DMS153 treated with DMSO at 0.1 percent for 48 hours (cell line): ENCODE results near the gene SCAI.
"Not testable (repeated sequence)": the region's sequence is repeated elsewhere in the genome, so short reads cannot be mapped to it uniquely, and the experiment has no call there.

Source experiments
- DNase-seq: peaks from one replicate; lab custom pipeline; 2025; ENCODE audit not compliant: unreplicated experiment; lab: John Stamatoyannopoulos, UW

SCAI gene

DNA sequence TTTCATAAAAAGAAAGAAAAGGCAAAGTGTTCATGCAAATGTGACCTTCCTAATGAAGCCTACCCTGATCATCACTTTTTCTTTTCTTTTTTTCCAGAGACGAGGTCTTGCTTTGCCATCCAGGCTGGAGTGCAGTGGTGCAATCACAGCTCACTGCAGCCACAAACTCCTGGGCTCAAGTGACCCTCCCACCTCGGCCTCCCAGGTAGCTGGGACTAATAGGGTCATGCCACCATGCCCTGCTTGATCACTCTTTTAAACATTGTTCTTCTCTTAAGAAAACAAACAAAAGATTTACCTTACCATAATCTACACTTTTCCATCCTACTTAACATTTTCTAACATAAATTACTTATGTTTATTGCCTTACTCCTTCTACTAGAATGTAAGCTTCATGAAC is 193.9 kb downstream of the SCAI start:
- DNase-seq = no peak

DNA sequence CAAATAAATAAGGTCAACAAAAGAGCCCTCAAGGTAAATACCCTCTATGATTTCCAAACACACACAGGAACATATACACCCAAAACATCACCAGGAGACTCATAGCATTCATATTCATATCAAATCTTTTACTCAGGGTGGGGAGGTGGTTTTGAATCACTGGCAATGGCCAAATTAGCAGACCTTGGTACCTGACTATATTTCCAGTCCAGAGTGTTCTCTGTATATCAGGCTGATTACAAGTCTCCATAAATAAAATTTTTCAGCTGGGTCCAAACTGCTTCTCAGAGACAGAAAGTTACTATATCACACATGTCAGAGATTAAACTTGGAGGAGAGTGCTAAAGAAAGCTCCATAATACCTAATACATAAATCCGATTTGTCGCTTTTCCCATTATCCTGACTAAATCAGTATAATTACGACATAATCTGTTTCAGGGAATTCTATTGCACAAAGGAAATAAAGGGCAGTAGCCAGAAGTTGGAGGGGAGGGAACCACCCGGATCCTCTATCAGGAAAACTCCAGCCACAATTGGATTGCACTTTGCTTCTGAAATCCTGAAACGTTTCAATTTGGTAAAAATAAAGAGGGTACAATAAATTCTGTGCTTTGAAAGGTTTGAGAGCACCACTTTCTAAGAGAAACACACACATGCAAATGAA is 195.5 kb downstream of the SCAI start:
- no peak for DNase-seq

DNA sequence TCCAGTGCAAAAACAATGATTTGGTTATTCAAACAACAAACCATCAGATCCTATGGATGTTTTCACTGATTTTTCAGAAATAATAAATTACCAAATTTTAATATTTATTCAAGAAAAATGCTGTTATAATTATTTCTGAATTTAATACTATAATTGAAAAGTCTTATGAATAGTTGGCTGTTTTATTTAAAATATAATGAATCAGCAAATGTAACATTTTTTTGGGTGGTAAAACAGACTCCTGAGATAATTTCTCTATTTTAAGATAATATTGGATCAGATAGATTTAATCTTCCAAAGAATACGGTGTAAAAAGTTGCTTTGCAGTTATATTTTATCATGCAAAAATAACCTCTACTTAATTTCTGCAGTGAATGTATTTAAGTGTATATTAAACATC is 197.2 kb downstream of the SCAI start:
- no peak for DNase-seq

DNA sequence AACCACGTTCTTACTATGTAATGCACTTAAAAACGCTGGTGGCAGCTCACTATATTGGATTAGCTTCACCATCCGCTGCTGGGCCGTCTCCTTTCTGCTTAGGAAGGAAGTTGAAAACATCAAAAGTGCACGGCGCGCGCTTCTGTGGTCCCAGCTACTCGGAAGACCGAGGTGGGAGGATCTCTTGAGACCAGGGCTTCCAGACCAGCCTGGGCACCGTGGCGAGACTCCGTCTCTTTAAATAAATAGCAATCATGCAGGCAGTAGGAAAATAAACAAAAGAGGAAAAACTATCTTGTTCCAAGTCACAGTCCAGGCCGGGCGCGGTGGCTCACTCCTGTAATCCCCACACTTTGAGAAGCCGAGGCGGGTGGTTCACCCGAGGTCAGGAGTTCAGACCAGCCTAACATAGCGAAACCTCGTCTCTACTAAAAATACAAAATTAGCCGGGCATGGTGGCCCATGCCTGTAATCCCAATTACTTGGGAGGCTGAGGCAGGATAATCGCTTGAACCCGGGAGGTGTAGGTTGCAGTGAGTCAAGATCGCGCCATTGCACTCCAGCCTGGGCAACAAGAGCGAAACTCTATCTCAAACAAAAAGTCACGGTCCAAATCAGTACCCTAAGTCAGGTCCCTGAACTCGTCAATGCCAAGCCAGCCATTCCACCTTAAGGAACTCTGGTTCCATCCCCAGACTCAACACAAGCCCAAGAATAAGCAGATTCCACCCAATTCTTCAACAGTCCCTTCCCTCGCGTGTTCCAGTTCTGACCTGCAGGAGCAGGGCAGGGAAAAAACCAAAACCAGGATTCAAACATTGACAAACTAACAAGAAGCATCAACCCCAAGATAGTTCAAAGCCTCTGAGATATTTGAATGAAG is 201.4 kb downstream of the SCAI start:
- no peak for DNase-seq

DNA sequence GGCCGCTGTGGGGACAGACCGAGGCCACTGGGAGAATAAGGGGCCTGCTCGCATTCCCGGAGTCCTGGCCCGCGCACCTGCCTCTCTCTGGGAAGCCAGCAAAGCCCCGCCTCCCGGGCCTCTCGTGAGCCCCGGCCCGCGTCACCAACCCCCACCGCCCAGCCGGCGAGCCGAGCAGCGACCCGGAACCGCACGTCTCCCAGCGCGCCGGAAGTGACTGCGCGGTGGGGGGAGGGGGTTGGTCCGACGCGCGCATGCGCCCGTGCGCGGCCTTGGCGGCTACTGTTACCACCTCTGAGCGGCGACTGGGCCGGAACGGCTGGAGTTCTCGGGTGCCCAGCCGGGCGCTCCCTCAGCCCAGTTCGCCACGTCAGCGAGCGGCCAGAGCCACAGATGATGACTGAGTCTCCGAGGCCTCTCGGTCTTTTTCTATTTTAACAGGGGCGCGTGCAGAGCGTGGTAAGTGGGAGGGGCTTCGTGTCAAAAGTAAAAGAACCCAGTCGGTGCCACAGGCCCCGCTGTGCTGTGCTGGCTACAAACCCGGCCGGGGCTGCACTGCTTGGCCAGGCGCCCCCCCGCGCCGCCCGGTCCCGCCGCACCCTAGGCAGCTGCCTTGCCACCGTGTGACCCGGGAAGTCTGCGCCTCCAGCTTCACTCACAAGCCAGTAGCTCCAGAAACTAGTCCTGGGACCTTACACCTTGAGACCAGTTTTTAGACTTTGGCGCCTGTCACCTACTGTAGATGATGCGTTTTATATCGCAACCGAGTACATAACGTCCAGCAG is 202.2 kb downstream of the SCAI start, which contains the start of gene GOLGA1:
Gene GOLGA1 (minus strand): TSS at position 190 of the 785 bp plus-strand sequence. CDS start 2,372 bp downstream, outside the sequence.
- peak; percentile 85 for DNase-seq

DNA sequence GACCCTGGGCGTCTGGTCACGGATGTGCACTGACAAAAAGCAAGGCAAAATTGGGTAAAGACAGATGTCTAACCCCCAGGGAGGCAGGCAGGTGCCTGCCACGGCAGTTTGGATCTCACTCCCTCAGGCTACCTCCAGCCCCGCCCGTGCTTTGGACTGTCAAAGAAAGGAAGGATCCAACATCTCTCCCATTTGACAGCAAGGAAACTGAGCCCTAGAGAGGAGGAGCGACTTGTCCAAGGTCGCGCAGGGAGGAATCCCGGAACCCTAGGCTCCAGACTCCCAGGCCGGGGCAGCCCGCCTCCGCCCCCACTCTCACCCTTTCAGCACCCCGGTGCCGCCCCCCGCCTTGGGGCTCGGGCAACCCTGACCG is 202.8 kb downstream of the SCAI start:
- no peak for DNase-seq

DNA sequence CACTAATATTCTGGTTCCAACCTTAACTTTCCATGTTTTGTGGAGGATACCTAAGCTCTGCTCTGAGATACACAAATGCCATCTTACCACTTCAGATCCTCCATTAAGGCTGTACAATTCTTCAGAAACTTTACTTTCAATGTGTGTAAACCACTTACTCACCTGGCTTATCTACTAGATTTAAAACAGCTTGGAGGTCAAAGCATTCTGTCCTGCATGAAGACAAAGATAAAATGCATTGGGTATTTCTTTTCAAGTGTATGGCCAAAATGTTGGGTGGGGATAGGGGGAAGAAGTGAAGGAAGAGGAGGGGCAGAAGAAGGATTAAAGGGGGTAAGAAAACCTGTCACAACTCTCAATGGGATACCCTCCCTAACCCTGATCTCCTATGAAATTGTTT is 203.4 kb downstream of the SCAI start:
- DNase-seq = no peak

DNA sequence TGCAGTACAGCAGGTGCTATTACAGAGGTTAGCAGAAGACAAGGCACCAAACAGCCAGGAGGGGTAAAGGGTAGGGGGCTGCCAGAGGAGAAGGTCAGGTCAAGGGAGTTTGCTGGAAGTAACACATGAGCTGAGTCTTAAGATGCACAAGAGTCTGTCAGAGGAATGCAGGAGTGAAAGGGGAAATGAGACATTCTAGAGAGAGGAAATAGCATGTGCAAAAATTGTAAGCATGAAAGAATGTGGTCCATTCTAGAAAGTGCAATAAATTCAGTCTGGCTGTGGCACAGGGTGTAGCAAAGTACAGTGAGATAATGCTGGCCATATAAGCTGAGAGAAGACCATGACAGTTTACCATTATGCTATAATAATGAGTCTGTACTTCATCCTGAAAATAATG is 209.0 kb downstream of the SCAI start:
- DNase-seq = no peak

DNA sequence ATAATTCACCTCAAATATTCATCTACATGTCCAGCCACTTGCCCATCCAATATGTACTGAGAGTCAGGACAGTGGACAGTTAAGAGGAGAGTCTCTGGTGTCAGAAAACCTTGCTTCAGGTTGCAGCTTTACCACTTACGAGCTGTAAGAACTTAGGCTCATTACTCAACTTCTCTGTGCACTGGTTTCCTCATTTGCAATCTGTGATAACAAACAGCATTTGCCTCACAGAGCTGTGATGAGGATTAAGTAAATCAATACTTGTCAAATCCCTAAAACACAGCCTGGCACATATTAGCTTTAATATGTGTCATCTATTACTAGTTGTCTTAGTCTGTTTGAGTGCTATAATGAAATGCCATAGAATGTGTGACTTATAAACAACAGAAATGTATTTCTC is 211.0 kb downstream of the SCAI start:
- no peak for DNase-seq

DNA sequence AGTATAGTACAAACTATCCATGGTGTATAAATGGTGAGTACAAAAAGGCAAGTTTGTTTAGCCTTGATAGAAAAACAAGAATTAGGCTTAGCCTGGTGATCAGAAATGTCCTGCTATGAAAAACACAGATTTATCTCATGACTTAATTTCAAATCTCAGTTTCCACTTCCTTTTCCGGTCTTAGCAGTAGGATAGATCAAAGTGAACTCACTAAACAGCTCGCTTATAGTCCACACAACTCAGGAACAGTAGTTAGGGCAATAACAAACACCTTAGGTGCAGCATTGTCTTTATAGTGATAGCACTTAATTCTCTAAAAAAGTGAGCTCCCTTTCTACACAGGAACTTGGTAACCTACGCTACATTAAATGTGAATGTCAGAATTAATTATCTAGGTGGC is 213.9 kb downstream of the SCAI start:
- no peak for DNase-seq

DNA sequence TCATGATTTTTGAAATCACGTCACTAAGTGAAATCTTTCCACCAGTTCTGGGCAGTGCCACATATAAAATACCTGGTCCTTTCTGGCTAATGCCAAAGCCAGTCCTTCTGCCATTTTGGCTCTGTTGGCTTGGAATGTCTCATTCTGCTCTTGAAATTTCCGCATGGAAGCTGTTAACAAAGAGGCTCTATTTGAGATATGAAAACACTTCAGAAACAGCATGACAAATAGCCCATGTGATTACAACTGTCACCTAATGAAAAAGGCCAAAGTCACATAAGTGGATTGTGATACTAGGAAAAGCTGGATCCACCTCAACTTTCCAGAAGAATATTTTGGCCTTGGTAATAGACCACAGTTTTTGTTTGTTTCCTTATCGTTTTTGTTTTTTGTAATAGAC is 215.2 kb downstream of the SCAI start:
- no peak for DNase-seq

DNA sequence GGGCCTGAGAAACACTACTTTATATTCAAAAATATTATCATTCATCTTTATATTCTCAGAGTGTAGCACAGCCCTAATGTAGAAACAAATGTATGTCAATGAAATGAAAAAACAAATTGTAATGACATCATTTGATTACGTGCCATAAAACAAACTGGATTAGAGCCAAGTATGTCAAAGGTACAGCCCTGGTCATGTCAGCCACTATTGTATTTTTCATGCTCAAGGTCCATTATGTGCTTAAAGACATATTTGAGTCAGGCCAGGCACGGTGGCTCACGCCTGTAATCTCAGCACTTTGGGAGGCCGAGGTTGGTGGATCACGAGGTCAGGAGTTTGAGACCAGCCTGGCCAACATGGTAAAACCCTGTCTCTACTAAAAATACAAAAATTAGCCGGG is 222.9 kb downstream of the SCAI start:
- not testable (repeated sequence) for DNase-seq

DNA sequence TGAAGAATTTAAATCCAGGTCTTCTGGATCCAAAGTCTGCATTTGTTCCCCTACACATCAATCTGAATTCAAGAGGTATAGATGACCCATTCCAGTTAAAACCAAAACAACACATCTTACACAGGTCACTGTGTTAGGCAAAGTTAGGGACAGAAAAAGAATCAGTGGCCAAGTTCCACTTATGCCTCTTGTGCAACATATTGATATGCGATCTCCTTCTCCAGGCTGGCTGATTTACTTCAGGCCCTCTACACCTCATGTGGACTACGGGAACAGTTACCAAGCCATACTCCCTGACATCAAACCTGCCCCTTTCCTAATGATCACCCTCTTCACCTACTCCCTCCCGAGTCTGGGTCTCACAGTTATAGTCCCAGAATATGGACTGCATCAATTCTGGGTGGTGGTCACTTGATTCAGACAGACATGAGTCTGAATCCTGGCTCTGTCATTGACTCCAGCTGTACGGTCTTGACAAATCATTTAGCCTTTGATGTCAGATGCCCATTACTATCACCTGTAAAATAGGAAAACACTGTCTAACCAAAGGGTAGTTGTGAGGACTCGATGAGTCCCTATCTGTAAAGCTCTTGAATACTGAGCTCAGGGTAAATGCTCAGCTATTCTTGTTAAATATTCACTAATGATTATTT is 228.4 kb downstream of the SCAI start:
- no peak for DNase-seq

DNA sequence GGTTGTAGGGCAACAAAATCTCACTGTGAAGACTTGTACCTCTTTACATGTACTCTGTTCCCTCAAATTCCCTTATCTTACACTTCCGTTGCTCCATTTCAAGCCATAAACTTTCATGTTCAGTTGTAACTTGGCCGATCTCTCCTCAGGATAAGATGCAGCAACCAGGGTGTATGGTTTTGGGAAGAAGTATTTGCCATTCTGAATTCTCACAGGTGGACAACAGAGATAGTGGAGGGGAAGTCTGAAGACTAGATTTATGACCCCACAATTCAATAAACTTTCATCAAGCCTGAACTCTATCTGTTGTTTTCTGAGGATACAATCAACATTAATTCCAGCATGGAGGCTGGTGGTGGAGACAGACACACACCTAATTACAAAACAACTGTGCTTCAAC is 229.9 kb downstream of the SCAI start:
- DNase-seq = no peak

DNA sequence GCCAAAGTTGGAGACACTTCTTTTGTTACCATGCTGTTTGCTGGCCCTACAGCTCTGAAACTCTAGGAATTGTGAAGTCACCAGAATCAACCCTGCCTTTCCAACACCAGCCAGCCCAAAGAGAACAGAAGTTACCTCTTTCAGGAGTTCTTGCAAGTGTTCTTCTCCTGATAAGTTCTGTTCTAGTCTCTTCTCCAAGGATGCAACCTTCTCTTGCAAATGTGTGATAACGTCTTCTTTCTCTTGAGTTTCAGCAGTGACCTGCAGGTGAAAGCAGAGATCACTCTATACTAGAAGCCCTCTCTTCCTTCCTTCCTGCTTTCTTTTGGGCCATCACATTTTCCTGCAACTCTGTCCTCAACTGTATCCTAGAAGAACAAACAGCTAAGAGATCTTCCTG is 231.6 kb downstream of the SCAI start:
- no peak for DNase-seq

DNA sequence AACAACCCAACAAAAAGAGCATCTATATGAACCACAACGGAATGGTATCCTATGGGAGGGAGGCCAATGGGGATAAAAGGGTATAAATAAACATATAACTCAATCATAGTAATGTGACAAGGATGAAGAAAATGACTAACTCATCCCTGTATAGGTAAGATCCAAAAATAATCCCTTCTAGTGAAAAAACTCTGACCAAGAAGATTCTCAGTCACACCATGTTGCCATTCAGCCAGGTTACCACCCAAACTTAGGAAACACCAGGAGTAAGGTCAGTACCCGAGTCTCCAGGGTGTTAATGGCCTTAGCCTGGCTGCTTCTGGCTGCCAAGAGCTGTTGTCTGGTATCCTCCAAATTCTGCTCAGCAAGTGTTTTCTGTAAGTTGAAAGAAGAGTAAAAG is 235.2 kb downstream of the SCAI start:
- DNase-seq = no peak

DNA sequence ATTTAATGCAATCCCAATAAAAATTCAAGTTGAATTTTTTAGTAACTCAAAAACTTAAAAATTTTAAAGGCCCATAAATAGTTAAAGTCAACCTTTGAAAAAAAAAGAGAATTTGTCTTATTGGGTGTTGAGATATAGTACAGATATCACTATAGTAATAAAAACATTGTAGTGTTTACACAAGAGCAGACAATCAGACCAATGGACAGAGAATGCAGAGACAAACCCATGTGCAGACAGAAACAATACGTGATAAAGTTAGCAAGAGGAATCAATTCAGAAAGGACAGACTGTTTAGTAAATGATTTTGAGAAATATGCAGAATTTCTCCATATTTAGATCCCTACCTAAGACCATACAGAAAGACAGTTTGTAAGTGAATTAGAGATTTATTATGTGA is 236.4 kb downstream of the SCAI start:
- DNase-seq = no peak

DNA sequence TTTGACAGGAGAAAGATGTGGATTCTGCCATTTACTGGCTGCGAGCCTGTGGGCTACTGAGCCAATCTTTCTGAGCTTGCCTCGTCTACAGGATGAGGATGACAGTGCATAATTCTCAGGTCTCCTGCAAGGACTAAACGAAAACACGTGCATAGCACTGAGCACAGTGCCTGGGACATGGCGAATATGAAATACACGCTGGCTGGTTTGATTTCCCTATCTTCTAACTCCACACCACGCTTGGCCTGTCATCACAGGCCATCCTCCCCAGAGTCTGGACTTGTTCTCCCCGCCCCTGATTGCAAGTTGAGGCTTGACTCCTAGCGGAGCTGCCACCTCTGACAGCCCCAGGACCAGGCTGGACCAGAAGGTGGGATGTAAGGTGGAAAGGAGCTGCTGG is 243.5 kb downstream of the SCAI start:
- DNase-seq = no peak

DNA sequence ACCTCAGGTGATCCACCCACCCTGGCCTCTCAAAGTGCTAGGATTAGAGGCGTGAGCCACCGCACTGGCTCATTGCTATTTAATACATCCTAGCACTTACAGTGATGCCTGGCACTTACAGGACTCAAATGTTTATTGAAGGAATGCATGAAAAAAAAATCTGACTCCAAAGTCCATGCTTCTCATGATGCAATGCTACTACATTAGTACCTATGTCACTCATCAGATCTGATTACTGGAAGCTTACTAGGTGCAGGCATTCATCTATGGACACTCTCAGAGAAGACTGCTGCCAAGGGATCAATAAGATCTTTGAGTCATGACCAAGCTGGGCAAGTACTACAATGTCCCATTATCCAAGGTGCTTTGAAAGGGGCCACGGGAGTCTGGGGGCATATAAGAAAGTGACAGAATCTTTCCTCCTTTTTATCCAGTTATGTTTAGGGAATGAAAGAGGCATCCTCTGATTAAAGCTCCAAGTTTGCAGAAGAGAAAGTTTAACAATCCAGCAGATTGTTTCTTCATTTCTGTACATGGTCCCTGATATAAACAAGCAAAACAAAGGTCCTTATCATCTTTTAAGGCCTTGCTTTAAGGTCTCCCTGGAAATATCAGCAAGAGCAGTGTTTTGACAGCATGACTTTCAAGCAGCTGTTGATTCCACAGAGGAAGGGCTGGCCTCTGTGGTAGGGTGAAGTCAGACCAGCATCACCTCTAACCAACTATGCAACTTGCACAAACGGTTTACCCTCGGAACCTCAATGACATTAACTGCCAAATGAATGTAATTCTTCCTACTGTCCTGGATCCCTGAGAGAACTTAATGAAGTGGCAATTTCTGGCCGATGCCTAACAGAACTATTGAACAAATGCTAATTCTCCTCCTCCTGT is 245.5 kb downstream of the SCAI start:
- no peak for DNase-seq

DNA sequence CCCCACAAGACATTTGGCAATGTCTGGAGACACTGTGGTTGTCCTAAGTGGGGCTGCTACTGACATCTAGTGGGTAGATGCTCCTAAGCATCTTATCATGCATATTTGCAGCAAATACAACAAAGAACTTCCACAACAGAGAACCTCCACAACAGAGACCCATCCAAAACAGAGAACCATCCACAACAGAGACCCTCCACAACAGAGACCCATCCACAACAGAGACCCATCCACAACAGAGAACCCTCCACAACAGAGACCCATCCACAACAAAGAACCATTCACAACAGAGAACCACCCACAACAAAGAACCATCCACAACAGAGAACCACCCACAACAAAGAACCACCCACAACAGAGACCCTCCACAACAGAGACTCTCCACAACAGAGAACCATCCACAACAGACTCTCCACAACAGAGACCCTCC is 248.6 kb downstream of the SCAI start:
- no peak for DNase-seq
